HL-60 (cell line): ENCODE measurements around the gene DNAL1.

Experiments
- POLR2AphosphoS5 ChIP-seq: IDR thresholded peaks from 2 replicates; pipeline ENCODE4 v1.6.1; 2012; ENCODE audit warnings: low read depth
- TF ChIP-seq, protein P1 (sequence below): IDR thresholded peaks from one replicate; pipeline ENCODE4 v1.5.1; 2011; ENCODE audit warnings: low read length, control low read depth, inconsistent platforms; ENCODE audit not compliant: insufficient read depth

DNA sequence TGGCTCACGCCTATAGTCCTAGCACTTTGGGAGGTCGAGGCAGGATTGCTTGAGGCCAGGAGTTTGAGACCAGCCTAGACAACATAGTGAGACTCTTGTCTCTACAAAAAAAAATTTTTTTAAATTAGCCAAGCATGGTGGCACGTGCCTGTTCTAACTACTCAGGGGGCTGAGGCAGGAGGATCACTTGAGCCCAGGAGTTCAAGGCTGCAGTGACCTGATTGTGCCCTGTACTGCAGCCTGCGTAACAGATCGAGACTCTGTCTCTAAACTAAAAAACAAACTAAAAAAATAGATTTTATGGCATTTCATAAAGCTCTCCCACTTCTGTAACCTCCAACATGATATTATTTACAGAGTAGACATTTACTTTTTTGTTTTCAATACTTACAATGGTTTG lies 39.8 kb downstream of the DNAL1 start:
- TF ChIP-seq, protein P1, sequence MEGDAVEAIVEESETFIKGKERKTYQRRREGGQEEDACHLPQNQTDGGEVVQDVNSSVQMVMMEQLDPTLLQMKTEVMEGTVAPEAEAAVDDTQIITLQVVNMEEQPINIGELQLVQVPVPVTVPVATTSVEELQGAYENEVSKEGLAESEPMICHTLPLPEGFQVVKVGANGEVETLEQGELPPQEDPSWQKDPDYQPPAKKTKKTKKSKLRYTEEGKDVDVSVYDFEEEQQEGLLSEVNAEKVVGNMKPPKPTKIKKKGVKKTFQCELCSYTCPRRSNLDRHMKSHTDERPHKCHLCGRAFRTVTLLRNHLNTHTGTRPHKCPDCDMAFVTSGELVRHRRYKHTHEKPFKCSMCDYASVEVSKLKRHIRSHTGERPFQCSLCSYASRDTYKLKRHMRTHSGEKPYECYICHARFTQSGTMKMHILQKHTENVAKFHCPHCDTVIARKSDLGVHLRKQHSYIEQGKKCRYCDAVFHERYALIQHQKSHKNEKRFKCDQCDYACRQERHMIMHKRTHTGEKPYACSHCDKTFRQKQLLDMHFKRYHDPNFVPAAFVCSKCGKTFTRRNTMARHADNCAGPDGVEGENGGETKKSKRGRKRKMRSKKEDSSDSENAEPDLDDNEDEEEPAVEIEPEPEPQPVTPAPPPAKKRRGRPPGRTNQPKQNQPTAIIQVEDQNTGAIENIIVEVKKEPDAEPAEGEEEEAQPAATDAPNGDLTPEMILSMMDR, result no peak
- TF ChIP-seq POLR2AphosphoS5, result no peak
